Measurements from ENCODE around the gene PCDH9. TPM values are rescaled to one million over a fixed set of nuclear protein-coding genes. Genes with fewer than 3 reads are reported as not detected.

Gene PCDH9
- total RNA-seq, 1 donor from 2014 or later: 6.8 TPM

DNA sequence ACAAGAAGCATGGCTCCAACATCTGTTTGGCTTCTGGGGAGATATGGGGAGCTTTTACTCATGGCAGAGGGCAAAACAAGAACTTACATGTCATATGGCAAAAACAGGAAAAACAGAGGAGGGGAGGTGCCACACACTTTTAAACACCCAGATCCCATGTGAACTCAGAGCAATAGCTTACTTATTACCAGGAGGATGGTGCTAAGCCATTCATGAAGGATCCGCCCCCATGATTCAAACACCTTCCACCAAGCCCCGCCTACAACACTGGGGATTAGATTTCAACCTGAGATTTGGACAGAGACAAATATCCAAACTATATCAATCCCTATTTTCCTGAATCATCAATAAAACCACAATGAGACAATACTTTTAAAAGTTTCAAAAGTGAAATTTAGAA, 712.1 kb downstream of the PCDH9 start:
- Histone ChIP-seq H3K27me3 (ENCODE audit: control insufficient read depth in 3 of 3, insufficient read depth in 3 of 3, low read length in 3 of 3) (no peaks in the 10 kb centered on the region), H3K4me3 (ENCODE audit: low read length in 3 of 3) (no peak overlapping the region), H3K4me1 (ENCODE audit: control insufficient read depth in 3 of 3, insufficient read depth in 3 of 3, low read length in 3 of 3) (no peaks in the 10 kb centered on the region), H3K36me3 (ENCODE audit: control insufficient read depth in 3 of 3, insufficient read depth in 3 of 3, low read length in 3 of 3) (no peaks in the 10 kb centered on the region), H3K9ac (ENCODE audit: low read depth in 1 of 3, low read length in 3 of 3) (no peak overlapping the region), H3K27ac (ENCODE audit: low read depth, low read length) (no peak overlapping the region), H3K9me3 (ENCODE audit: control insufficient read depth in 3 of 3, low read length in 3 of 3) (no peaks in the 10 kb centered on the region)

DNA sequence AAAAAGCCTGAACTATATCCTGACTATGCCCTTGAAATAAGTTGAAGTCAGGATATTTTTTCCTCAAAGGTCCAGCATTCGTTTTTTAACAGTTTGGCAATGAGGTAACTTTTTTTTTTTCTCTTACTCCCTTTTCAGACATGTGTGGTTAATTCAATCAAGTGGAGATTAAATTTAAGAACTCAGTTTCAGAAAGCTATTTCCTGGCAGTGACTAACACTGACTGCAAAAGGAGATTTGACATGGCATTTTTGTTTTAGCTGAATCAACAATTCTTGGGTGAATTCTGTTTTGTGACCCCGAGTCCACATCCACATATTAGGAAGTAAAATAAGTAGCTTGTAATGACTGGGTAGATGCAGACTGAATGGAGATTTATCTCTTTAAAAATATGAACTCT, 716.4 kb downstream of the PCDH9 start:
- no peaks in the 10 kb centered on the region for H3K9me3 ChIP-seq (ENCODE audit: control insufficient read depth in 3 of 3, low read length in 3 of 3)
- H3K27ac ChIP-seq (ENCODE audit: low read depth, low read length): no peak overlapping the region
- no peaks in the 10 kb centered on the region for H3K4me1 ChIP-seq (ENCODE audit: control insufficient read depth in 3 of 3, insufficient read depth in 3 of 3, low read length in 3 of 3)
- no peak overlapping the region for H3K9ac ChIP-seq (ENCODE audit: low read depth in 1 of 3, low read length in 3 of 3)
- H3K4me3 ChIP-seq (ENCODE audit: low read length in 3 of 3): no peak overlapping the region
- no peaks in the 10 kb centered on the region for H3K27me3 ChIP-seq (ENCODE audit: control insufficient read depth in 3 of 3, insufficient read depth in 3 of 3, low read length in 3 of 3)
- no peaks in the 10 kb centered on the region for H3K36me3 ChIP-seq (ENCODE audit: control insufficient read depth in 3 of 3, insufficient read depth in 3 of 3, low read length in 3 of 3)

DNA sequence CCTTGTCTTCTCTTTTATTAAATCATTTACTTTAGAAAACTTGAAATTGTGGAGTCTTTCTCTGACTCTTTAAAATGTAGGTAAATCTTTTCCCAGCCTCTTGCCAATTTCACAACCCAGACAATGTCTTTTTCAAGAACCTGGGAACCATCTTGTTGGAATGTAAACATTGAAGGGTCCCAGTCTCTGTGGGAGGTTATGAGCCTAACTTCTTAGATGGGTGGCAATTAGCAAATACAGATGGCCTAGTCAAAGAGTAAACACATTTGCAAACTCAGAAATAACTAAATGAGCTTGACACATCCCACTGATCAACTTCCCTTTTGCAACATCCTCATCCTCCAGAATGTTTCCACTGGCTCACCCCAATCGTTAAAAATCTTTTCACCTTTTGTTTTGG, 721.0 kb downstream of the PCDH9 start:
- Histone ChIP-seq H3K4me1 (ENCODE audit: control insufficient read depth in 3 of 3, insufficient read depth in 3 of 3, low read length in 3 of 3) (no peaks in the 10 kb centered on the region), H3K9ac (ENCODE audit: low read depth in 1 of 3, low read length in 3 of 3) (no peak overlapping the region), H3K27ac (ENCODE audit: low read depth, low read length) (no peak overlapping the region), H3K9me3 (ENCODE audit: control insufficient read depth in 3 of 3, low read length in 3 of 3) (no peaks in the 10 kb centered on the region), H3K36me3 (ENCODE audit: control insufficient read depth in 3 of 3, insufficient read depth in 3 of 3, low read length in 3 of 3) (no peaks in the 10 kb centered on the region), H3K27me3 (ENCODE audit: control insufficient read depth in 3 of 3, insufficient read depth in 3 of 3, low read length in 3 of 3) (no peaks in the 10 kb centered on the region), H3K4me3 (ENCODE audit: low read length in 3 of 3) (no peak overlapping the region)

DNA sequence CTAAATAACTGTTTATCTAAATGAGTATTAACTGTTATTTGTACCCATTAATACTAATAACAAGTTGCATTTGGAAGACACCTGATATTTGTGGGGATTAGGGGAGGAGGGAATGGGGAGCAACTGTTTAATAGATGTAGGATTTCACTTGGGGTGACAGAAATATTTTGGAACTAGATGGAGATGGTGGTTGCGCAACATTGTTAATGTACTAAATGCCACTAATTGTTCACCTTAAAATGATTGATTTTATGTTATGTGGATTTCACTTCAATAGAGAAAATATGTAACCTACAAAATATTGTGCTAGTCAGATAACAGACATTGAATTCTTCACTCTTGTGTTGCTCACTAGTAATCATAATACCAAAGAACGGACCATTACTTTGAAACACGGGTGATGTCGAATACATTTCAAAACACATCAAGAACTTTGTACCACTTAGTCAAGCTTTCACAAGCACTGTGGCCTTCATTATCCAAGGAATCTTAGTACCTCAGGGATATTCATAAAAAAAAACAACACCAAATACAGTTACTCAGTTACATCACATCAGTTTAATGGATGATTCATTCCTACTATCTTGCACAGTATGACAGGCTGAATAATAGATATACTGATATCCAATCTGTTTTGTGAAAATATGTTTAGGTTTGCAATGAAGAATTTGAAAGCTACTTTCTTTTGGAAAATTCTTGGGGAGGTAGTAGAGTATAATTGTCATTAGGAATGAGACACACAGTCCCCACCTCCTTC, 721.8 kb downstream of the PCDH9 start:
- no peak overlapping the region for H3K27ac ChIP-seq (ENCODE audit: low read depth, low read length)
- H3K36me3 ChIP-seq (ENCODE audit: control insufficient read depth in 3 of 3, insufficient read depth in 3 of 3, low read length in 3 of 3): no peaks in the 10 kb centered on the region
- no peak overlapping the region for H3K4me3 ChIP-seq (ENCODE audit: low read length in 3 of 3)
- H3K9me3 ChIP-seq (ENCODE audit: control insufficient read depth in 3 of 3, low read length in 3 of 3): no peaks in the 10 kb centered on the region
- H3K4me1 ChIP-seq (ENCODE audit: control insufficient read depth in 3 of 3, insufficient read depth in 3 of 3, low read length in 3 of 3): no peaks in the 10 kb centered on the region
- no peak overlapping the region for H3K9ac ChIP-seq (ENCODE audit: low read depth in 1 of 3, low read length in 3 of 3)
- H3K27me3 ChIP-seq (ENCODE audit: control insufficient read depth in 3 of 3, insufficient read depth in 3 of 3, low read length in 3 of 3): no peaks in the 10 kb centered on the region

DNA sequence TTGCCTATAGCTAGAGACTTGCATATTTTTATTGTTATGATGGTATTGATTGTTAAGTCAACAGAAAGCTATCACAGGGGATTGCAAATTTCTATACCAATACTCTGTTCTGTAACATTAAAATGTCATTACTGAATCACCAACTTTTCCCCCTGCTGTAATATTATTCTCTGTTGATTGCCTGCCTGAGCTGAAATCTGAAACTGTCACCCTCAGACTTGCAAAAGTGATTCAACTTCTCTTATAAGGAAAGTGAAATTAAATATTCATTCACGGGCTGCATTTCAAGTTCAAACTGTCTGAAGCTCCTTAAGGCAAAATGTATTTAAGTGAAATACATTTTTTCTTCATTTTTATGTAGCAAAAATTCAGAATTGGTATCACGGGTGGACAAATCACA, 723.2 kb downstream of the PCDH9 start:
- no peak overlapping the region for H3K27ac ChIP-seq (ENCODE audit: low read depth, low read length)
- no peaks in the 10 kb centered on the region for H3K27me3 ChIP-seq (ENCODE audit: control insufficient read depth in 3 of 3, insufficient read depth in 3 of 3, low read length in 3 of 3)
- H3K9me3 ChIP-seq (ENCODE audit: control insufficient read depth in 3 of 3, low read length in 3 of 3): no peaks in the 10 kb centered on the region
- H3K36me3 ChIP-seq (ENCODE audit: control insufficient read depth in 3 of 3, insufficient read depth in 3 of 3, low read length in 3 of 3): no peaks in the 10 kb centered on the region
- H3K4me1 ChIP-seq (ENCODE audit: control insufficient read depth in 3 of 3, insufficient read depth in 3 of 3, low read length in 3 of 3): no peaks in the 10 kb centered on the region
- H3K4me3 ChIP-seq (ENCODE audit: low read length in 3 of 3): no peak overlapping the region
- no peak overlapping the region for H3K9ac ChIP-seq (ENCODE audit: low read depth in 1 of 3, low read length in 3 of 3)

DNA sequence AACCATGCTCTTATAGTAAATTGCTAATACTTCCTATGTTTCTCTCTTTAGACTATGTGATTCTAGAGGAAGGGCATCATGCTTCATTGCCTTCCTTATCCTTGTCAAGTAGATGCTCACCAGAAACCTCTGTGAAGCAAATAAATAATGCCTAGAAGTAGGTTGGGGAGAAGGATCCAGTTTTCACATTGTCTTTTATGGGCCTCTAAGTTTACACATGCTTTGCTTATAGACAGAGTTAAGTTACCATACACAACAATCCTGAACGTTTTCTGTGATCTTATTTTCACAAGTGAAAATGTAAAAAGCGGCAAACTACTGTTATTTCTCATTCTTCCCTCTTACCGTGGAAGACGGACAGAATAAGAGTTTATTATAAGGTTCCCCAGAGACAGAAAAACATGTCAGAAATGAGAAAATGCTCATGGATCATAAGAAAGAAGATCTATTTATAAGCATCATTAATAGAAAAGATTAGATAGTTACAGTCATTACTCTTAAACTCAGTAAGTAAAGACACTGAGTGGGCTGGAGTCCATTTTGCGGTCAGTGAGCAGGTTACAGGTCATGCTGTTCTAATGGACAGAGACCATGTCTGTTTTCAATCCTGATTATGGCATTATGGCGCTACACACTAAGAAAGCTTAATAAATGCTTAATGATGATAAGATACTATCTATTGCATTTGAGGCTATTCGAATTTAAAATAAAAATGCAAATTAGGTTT, 723.9 kb downstream of the PCDH9 start:
- H3K36me3 ChIP-seq (ENCODE audit: control insufficient read depth in 3 of 3, insufficient read depth in 3 of 3, low read length in 3 of 3): no peaks in the 10 kb centered on the region

DNA sequence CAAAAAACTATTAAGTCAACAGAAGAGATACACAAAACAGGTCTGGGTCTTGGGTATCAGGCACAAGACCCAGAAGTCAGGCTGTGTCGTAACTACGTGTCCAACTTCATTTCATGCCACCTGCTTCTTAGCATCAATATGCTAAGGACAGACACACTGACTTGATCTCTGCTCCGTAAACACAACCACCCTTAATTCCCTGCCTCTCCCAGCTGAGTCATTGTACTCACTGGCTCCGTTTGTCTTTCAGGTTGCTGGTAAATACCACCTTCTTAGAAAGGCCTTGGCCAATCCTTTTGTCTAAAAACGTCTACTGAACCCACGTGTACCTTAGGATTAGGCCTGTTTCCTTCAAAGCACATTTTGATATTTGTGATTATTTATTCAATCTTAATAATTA, 726.2 kb downstream of the PCDH9 start:
- Histone ChIP-seq H3K27me3 (ENCODE audit: control insufficient read depth in 3 of 3, insufficient read depth in 3 of 3, low read length in 3 of 3) (no peaks in the 10 kb centered on the region), H3K4me3 (ENCODE audit: low read length in 3 of 3) (no peak overlapping the region), H3K9ac (ENCODE audit: low read depth in 1 of 3, low read length in 3 of 3) (no peak overlapping the region), H3K4me1 (ENCODE audit: control insufficient read depth in 3 of 3, insufficient read depth in 3 of 3, low read length in 3 of 3) (no peaks in the 10 kb centered on the region), H3K27ac (ENCODE audit: low read depth, low read length) (no peak overlapping the region), H3K9me3 (ENCODE audit: control insufficient read depth in 3 of 3, low read length in 3 of 3) (no peaks in the 10 kb centered on the region), H3K36me3 (ENCODE audit: control insufficient read depth in 3 of 3, insufficient read depth in 3 of 3, low read length in 3 of 3) (no peaks in the 10 kb centered on the region)

More for the DNA sequence above, 723.9 kb downstream of the PCDH9 start:
- Histone ChIP-seq H3K27me3 (ENCODE audit: control insufficient read depth in 3 of 3, insufficient read depth in 3 of 3, low read length in 3 of 3) (no peaks in the 10 kb centered on the region), H3K4me1 (ENCODE audit: control insufficient read depth in 3 of 3, insufficient read depth in 3 of 3, low read length in 3 of 3) (no peaks in the 10 kb centered on the region), H3K4me3 (ENCODE audit: low read length in 3 of 3) (no peak overlapping the region), H3K9ac (ENCODE audit: low read depth in 1 of 3, low read length in 3 of 3) (no peak overlapping the region), H3K9me3 (ENCODE audit: control insufficient read depth in 3 of 3, low read length in 3 of 3) (no peaks in the 10 kb centered on the region), H3K27ac (ENCODE audit: low read depth, low read length) (no peak overlapping the region)

DNA sequence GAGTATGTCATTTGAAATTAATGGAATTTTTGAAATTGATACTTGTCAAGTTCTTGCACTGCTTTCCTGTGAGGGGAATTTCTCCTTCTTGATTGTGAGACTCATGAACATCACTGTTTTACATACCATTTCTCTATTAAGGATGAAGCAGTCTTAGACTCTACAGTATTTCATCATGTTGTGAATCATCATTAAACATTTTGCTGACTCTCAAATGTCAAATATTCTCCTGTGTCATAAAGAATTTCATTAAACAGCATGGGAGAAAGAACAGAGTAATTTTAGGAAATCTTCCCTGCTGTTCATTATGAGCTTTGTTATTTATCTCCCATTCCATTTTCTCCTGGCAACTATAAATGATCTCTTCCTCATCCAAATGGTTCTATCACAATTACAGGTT, 729.0 kb downstream of the PCDH9 start:
- Histone ChIP-seq H3K9me3 (ENCODE audit: control insufficient read depth in 3 of 3, low read length in 3 of 3) (no peaks in the 10 kb centered on the region), H3K27me3 (ENCODE audit: control insufficient read depth in 3 of 3, insufficient read depth in 3 of 3, low read length in 3 of 3) (no peaks in the 10 kb centered on the region), H3K4me3 (ENCODE audit: low read length in 3 of 3) (no peak overlapping the region), H3K9ac (ENCODE audit: low read depth in 1 of 3, low read length in 3 of 3) (no peak overlapping the region), H3K4me1 (ENCODE audit: control insufficient read depth in 3 of 3, insufficient read depth in 3 of 3, low read length in 3 of 3) (no peaks in the 10 kb centered on the region), H3K27ac (ENCODE audit: low read depth, low read length) (no peak overlapping the region), H3K36me3 (ENCODE audit: control insufficient read depth in 3 of 3, insufficient read depth in 3 of 3, low read length in 3 of 3) (no peaks in the 10 kb centered on the region)

DNA sequence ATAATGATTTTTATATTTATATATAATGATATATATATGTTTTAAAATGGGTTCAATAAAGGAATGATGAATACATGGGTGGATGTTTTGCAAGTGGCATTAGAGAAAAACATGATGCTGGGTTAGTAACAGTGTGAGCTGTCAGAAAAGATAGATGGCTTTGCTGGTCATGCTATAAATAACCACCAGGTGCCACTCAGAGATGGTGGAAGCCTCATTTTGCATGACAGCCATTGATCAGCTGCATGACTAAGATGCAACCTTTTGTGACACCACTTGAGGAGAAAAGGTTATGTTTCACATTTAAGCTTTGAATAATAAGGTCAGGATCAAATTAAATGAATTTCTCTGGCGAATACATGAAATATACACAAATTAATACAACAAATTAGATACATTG, 737.7 kb downstream of the PCDH9 start:
- Histone ChIP-seq H3K36me3 (ENCODE audit: control insufficient read depth in 3 of 3, insufficient read depth in 3 of 3, low read length in 3 of 3) (no peaks in the 10 kb centered on the region), H3K27ac (ENCODE audit: low read depth, low read length) (no peak overlapping the region), H3K4me3 (ENCODE audit: low read length in 3 of 3) (no peak overlapping the region), H3K27me3 (ENCODE audit: control insufficient read depth in 3 of 3, insufficient read depth in 3 of 3, low read length in 3 of 3) (no peaks in the 10 kb centered on the region), H3K9me3 (ENCODE audit: control insufficient read depth in 3 of 3, low read length in 3 of 3) (no peaks in the 10 kb centered on the region), H3K9ac (ENCODE audit: low read depth in 1 of 3, low read length in 3 of 3) (no peak overlapping the region), H3K4me1 (ENCODE audit: control insufficient read depth in 3 of 3, insufficient read depth in 3 of 3, low read length in 3 of 3) (no peaks in the 10 kb centered on the region)

DNA sequence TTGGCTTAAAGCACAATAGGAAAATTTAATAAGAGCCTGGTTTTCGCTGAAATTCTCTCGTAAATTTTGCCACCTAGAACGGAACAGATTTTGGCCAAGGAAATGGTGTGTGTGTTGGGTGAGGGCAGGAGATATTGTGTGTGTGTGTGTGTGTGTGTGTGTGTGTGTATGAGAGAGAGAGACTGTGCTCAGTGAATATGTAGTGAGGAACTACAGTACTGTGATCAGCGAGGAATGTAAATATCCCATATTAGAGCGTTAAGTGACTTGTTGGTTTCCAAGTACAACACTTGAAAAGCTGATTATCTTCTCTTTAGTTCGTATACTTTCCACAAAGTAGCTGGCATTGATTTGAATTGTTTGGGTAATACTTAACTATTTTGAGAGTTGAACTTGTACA, 738.9 kb downstream of the PCDH9 start:
- no peaks in the 10 kb centered on the region for H3K9me3 ChIP-seq (ENCODE audit: control insufficient read depth in 3 of 3, low read length in 3 of 3)
- no peaks in the 10 kb centered on the region for H3K36me3 ChIP-seq (ENCODE audit: control insufficient read depth in 3 of 3, insufficient read depth in 3 of 3, low read length in 3 of 3)
- no peak overlapping the region for H3K4me3 ChIP-seq (ENCODE audit: low read length in 3 of 3)
- H3K4me1 ChIP-seq (ENCODE audit: control insufficient read depth in 3 of 3, insufficient read depth in 3 of 3, low read length in 3 of 3): no peaks in the 10 kb centered on the region
- H3K9ac ChIP-seq (ENCODE audit: low read depth in 1 of 3, low read length in 3 of 3): no peak overlapping the region
- H3K27me3 ChIP-seq (ENCODE audit: control insufficient read depth in 3 of 3, insufficient read depth in 3 of 3, low read length in 3 of 3): no peaks in the 10 kb centered on the region
- no peak overlapping the region for H3K27ac ChIP-seq (ENCODE audit: low read depth, low read length)
